ENCODE data around the gene CADM4.

DNA sequence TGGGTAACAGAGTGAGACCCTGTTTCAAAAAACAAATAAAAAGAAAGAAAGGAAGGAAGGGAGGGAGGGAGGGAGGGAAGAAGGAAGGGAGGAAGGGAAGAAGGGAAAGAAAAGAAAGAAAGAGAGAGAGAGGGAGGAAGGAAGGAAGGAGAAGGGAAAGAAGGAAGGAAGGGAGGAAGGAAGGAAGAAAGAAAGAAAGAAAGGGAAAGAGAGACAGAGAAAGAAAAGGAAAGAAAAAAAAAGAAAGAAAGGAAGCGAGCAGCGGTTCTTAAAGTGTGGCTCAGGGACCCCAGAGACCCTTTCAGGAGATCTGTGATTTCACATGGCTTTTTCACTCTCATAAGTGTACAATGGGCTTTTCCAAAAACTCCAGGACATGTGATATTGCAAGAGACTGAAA is 9.9 kb upstream of the CADM4 start:
- TF ChIP-seq EGR1 (IDR thresholded peaks at IDR 0.05; ENCODE audit: borderline replicate concordance in 1 of 2, low read depth in 2 of 2, low read length in 2 of 2) (no peak), POLR2AphosphoS5 (IDR thresholded peaks at IDR 0.05; ENCODE audit: low read length) (no peak)
- TF ChIP-seq, protein P1, sequence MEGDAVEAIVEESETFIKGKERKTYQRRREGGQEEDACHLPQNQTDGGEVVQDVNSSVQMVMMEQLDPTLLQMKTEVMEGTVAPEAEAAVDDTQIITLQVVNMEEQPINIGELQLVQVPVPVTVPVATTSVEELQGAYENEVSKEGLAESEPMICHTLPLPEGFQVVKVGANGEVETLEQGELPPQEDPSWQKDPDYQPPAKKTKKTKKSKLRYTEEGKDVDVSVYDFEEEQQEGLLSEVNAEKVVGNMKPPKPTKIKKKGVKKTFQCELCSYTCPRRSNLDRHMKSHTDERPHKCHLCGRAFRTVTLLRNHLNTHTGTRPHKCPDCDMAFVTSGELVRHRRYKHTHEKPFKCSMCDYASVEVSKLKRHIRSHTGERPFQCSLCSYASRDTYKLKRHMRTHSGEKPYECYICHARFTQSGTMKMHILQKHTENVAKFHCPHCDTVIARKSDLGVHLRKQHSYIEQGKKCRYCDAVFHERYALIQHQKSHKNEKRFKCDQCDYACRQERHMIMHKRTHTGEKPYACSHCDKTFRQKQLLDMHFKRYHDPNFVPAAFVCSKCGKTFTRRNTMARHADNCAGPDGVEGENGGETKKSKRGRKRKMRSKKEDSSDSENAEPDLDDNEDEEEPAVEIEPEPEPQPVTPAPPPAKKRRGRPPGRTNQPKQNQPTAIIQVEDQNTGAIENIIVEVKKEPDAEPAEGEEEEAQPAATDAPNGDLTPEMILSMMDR (IDR thresholded peaks at IDR 0.05 in 2 of 3, conservative IDR thresholded peaks at IDR 0.05 in 1 of 3; ENCODE audit: control insufficient read depth in 2 of 3, extremely low read depth in 1 of 3, insufficient read depth in 1 of 3, low read depth in 3 of 3, low read length in 3 of 3), result no peak
